Measurements from ENCODE around the gene RASGRP2.

The RASGRP2 gene

GRCh38 chr11:64743591-64744543 is at the start of gene RASGRP2:
Gene RASGRP2 (minus strand): TSS chr11:64744142. CDS start chr11:64742866, 1,276 bp downstream.
- FAIRE-seq, result no peak

- FAIRE-seq, result no peak
These were observed 48.5 kb upstream of the RASGRP2 start for GRCh38 chr11:64792482-64792881.

- FAIRE-seq, result no peak
These were observed 47.9 kb upstream of the RASGRP2 start for GRCh38 chr11:64791781-64792291.

- FAIRE-seq, result no peak
These were observed 46.5 kb upstream of the RASGRP2 start for GRCh38 chr11:64790205-64791095.

- FAIRE-seq, result no peak
These were observed 45.6 kb upstream of the RASGRP2 start for GRCh38 chr11:64789331-64790204.

GRCh38 chr11:64788321-64789215 is 44.6 kb upstream of the RASGRP2 start:
- no peak for FAIRE-seq

GRCh38 chr11:64787526-64788320 is 43.8 kb upstream of the RASGRP2 start:
- no peak for FAIRE-seq

GRCh38 chr11:64786308-64786707 is 42.4 kb upstream of the RASGRP2 start:
- no peak for FAIRE-seq

- FAIRE-seq, result no peak
These were observed 41.1 kb upstream of the RASGRP2 start for GRCh38 chr11:64784813-64785581.

GRCh38 chr11:64778473-64779298 is 34.7 kb upstream of the RASGRP2 start, which contains the start of gene SF1:
Gene SF1 (minus strand): TSS chr11:64778542. CDS start chr11:64778392, 150 bp downstream.
- FAIRE-seq, result peak; percentile 55

- FAIRE-seq, result no peak
These were observed 34.2 kb upstream of the RASGRP2 start for GRCh38 chr11:64778223-64778472.

- FAIRE-seq, result no peak
These were observed 33.7 kb upstream of the RASGRP2 start for GRCh38 chr11:64777449-64778222.

- no peak for FAIRE-seq
These were observed 32.9 kb upstream of the RASGRP2 start for GRCh38 chr11:64776875-64777274.

GRCh38 chr11:64776425-64776824 is 32.5 kb upstream of the RASGRP2 start:
- no peak for FAIRE-seq

- no peak for FAIRE-seq
These were observed 30.2 kb upstream of the RASGRP2 start for GRCh38 chr11:64774144-64774543.

GRCh38 chr11:64772303-64773018 is 28.5 kb upstream of the RASGRP2 start:
- no peak for FAIRE-seq

- no peak for FAIRE-seq
These were observed 27.9 kb upstream of the RASGRP2 start for GRCh38 chr11:64771861-64772260.

Data from colon (tissue), 2 donors.